NCI-H748 (cell line): ENCODE data around the gene SYS1.

Experiments
- DNase-seq: peaks from one replicate; lab custom pipeline; 2025; ENCODE audit not compliant: unreplicated experiment; lab: John Stamatoyannopoulos, UW

The SYS1 gene

DNA sequence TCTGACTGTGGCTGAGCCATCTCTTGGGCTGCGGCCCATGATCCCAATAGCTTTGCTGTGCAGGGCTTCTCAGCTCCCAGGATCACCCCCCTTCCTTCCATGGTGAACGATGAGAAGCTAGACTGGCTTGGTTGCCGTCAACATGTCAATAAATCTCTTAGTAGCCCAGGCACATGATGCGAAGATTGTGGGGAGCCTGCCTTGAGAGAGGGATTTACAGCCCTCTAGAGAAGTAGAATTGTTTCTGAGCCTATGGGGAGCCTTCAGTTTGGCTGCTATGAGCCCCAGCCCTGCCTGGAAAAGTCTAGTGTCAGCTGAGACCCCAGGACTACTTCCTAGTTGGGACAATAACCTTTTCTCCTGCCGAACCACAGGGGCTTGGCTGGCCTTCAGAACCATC lies 49.7 kb downstream of the SYS1 start:
- DNase-seq = no peak

- no peak for DNase-seq
Measured at GRCh38 chr20:45413479-45413878, 50.5 kb downstream of the SYS1 start.

DNA sequence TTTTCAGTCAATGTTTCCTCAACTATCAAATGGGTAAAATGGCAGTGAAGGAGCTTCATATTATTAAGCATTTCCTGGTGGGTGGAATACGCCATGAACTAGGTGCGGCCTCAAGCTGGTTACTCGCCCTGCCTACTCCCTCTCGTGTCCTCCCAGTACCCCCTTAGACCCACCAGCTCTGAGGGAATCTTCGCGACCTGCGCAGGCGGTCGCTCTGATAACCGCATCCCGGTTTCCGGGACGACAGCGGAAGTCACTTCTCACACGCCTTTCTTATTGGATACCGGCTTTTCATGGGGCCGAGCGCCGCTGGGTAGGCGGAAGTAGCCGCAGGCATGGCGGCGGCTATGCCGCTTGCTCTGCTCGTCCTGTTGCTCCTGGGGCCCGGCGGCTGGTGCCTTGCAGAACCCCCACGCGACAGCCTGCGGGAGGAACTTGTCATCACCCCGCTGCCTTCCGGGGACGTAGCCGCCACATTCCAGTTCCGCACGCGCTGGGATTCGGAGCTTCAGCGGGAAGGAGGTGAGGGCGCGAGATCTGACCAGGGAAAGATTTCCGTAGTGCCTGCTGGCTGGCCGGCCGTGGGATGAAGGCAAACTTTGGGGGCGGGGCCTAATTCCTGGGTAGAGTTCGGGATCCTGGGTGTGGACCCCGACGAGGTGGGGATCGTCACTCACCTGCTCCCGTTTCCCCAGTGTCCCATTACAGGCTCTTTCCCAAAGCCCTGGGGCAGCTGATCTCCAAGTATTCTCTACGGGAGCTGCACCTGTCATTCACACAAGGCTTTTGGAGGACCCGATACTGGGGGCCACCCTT lies 53.1 kb downstream of the SYS1 start, which contains the start of gene PIGT:
TSS of gene PIGT (plus strand) at position 320 of the 816 bp plus-strand sequence. CDS start at position 336, 16 bp downstream.
- peak; percentile 89 for DNase-seq

DNA sequence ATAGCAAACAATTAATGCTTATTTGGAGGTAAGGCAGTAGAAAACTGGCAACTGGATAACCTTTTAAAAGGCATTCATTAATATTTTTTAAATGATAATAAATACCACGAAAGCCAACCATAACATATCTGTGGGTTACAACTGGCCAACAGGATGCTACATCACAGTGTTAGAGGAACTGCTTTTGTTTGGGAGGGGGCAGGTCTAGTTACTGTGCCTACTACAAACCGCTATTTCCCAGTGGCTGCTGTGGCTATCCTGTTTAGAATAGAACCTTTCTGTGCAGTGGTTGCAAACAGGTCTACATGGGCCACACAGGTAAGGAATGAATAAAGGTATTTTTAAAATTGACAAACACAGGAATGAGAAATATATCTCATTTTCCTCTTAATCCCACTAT lies 54.0 kb downstream of the SYS1 start:
- DNase-seq = no peak
